Pancreas (tissue), 10 donors: Measurements from ENCODE around the gene CPB2. TPM values are rescaled to one million over a fixed set of nuclear protein-coding genes. Genes with fewer than 3 reads are reported as not detected.

Source experiments
- ATAC-seq, 4 donors: fragments of 200-7000 bp; cut with Tn5 transposase; one replicate each; pipeline versions ENCODE4 v1.8.0 to v1.9.1; 2020; ENCODE audit warnings: mild to moderate bottlenecking in 4 of 4, moderate library complexity in 4 of 4
- DNase-seq, 6 donors: peaks; one replicate each; pipeline ENCODE4 v3.0.0-alpha.2; 2020
- FAIRE-seq: peaks from 2 replicates; lab custom pipeline; 2012; peaks lifted over from hg19 to GRCh38; lab: Jason Lieb, UNC
- H3K27ac ChIP-seq, 4 donors: fragments of 200-600 bp; sonication (generic); 1 replicate in 3 of 4; 2 replicates in 1 of 4; pipeline versions ENCODE4 v1.5.0 to v1.8.0; 2020
- H3K27me3 ChIP-seq, 4 donors: fragments of 200-600 bp; one replicate each; pipeline ENCODE4 v1.8.0; 2021
- H3K36me3 ChIP-seq, 3 donors: fragments of 200-600 bp; sonication (generic) in 1 of 3; one replicate each; pipeline versions ENCODE4 v1.5.0 to v1.8.0; 2020 to 2021
- H3K4me1 ChIP-seq, 3 donors: fragments of 200-600 bp; one replicate each; pipeline ENCODE4 v1.8.0; 2021
- H3K4me3 ChIP-seq, 4 donors: fragments of 200-600 bp; sonication (generic) in 2 of 4; one replicate each; pipeline versions ENCODE4 v1.5.0 to v1.8.0; 2020 to 2021
- H3K9me3 ChIP-seq, 4 donors: fragments of 200-600 bp; one replicate each; pipeline ENCODE4 v1.8.0; 2021
- WGBS, 2 donors: extraction: QIAGEN DNeasy Blood & Tissue Kit; methylation state at CpG; one replicate each; pipeline ENCODE4 v1.1.7; 2013; 5-methylcytosine and 5-hydroxymethylcytosine counted together
- intact Hi-C, 3 donors: fragments of 100-400 bp; cut with DNase I; formaldehyde crosslinking; loops; one replicate each; pipeline versions ENCODE4 v1.11.1 to v1.14.2; 2022
- polyA plus RNA-seq, 2 donors: library from polyadenylated mRNA; stranded (reverse); fragments of 200-250 nt; gene quantifications; one replicate each; pipeline ENCODE4 v1.2.3, GENCODE V29; 2013
- total RNA-seq, 6 donors: library from RNA; stranded (reverse); fragmentation: NEBNext Ultra II Directional in 4 of 6; extraction: Animal tissue kit (Norgen Biotek cat#: 25700) in 4 of 6; gene quantifications; one replicate each; pipeline versions ENCODE4 v1.2.1 to v1.2.4, GENCODE V29; 2021 to 2023
- TF ChIP-seq, protein P1 (sequence below), 4 donors: fragments of 200-600 bp; sonication (generic) in 3 of 4; IDR thresholded peaks; one replicate each; pipeline versions ENCODE4 v1.5.0 to v1.8.0; 2021; ENCODE audit warnings: antibody characterized with exemption in 4 of 4
- donor health status: healthy with polysubstance abuse.
- donor health status: DM: no; HTN: no; CAD: no; lungs with moderate emphysema.
- donor health status: DM: no; HTN: no; CAD: no.
- donor health status: control.
- donor health status: control.
- donor health status: Bipolar disorder and iron deficiency.
- donor health status: DM: yes; HTN: yes; CAD: no.
- donor health status: DM: no; HTN: no; CAD: no.
- donor health status: DM: no; HTN: no; CAD: no.
- donor health status: DM: yes; HTN: yes; CAD: no.

The CPB2 gene
- total and polyA plus RNA-seq, 8 donors, result 0.08 to 0.94 (median 0.58) TPM; not detected in 1

DNA sequence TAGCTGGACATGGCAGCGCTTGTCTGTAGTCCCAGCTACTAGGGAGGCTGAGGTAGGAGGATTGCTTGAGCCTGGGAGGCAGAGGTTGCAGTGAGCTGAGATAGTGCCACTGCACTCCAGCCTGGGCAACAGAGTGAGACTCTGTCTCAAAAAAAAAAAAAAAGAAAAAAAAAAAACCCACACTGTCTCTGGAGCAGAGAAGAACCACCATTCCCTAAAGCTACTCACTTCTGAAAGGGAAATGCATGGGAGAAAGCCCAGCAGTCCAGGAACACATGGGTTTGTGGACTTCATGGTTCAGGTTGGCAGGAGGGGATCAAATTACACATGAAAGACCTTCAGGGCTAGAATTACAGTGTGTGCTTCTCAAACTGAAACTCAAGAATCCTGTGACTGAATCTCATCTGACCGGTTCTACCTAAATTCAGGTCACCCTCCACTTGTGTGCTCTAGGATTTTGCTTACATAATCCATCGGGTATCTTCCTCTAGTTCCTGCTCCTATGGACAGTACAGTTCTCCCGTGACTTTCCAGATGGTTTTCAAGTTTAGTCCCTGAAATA lies 30.2 kb upstream of the CPB2 start:
- FAIRE-seq, result no peak
- peak overlapping the region; percentile 40 to 79 (median 71) for H3K27ac ChIP-seq
- DNase-seq, result peak in 4 of 6 donors; percentile 35 to 79 (median 74)
- peak; percentile 93 to 97 (median 96) for ATAC-seq
- 25 to 26% methylated on average over 4 of the region's 4 CpGs for WGBS, 2 donors
- H3K9me3 ChIP-seq, result no peaks in the 10 kb centered on the region
- H3K4me1 ChIP-seq, result peaks cover 3 to 26% (median 17%) of the 10 kb centered on the region in 3 donors
- H3K27me3 ChIP-seq, result no peaks in the 10 kb centered on the region
- H3K36me3 ChIP-seq, result no peaks in the 10 kb centered on the region
- no peak overlapping the region for H3K4me3 ChIP-seq
- TF ChIP-seq, protein P1, sequence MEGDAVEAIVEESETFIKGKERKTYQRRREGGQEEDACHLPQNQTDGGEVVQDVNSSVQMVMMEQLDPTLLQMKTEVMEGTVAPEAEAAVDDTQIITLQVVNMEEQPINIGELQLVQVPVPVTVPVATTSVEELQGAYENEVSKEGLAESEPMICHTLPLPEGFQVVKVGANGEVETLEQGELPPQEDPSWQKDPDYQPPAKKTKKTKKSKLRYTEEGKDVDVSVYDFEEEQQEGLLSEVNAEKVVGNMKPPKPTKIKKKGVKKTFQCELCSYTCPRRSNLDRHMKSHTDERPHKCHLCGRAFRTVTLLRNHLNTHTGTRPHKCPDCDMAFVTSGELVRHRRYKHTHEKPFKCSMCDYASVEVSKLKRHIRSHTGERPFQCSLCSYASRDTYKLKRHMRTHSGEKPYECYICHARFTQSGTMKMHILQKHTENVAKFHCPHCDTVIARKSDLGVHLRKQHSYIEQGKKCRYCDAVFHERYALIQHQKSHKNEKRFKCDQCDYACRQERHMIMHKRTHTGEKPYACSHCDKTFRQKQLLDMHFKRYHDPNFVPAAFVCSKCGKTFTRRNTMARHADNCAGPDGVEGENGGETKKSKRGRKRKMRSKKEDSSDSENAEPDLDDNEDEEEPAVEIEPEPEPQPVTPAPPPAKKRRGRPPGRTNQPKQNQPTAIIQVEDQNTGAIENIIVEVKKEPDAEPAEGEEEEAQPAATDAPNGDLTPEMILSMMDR (IDR thresholded peaks at IDR 0.05), result no peak
- intact Hi-C loops, result no loop called here

DNA sequence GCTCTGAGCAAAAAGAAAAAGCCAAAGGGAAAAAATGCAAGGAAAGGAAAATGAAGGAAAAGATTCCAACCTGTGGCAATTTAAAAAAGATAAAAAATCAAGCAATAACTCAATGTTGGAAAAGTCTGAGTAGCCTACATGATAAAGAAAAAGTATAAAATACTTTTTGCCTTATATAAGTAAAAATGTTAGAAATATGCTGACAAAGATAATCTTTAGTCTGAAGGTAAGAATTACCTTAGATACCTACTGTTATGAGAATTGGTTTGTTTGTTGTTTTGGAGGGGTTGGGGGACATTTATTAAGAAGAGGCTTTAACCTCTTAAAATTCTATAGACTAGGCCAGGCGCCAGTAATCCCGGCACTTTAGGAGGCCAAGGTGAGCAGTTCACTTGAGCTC lies 29.7 kb upstream of the CPB2 start:
- intact Hi-C loops, result no loop called here
- no peak for ATAC-seq
- Histone ChIP-seq H3K27ac (peak overlapping the region; percentile 40 to 79 (median 71)), H3K4me1 (peaks cover 3 to 30% (median 17%) of the 10 kb centered on the region in 3 donors), H3K27me3 (no peaks in the 10 kb centered on the region), H3K36me3 (no peaks in the 10 kb centered on the region), H3K9me3 (no peaks in the 10 kb centered on the region), H3K4me3 (no peak overlapping the region)
- no peak for FAIRE-seq
- TF ChIP-seq, protein P1 (IDR thresholded peaks at IDR 0.05), result no peak
- no peak for DNase-seq
- 47 to 57% methylated on average over 2 of the region's 2 CpGs for WGBS, 2 donors

DNA sequence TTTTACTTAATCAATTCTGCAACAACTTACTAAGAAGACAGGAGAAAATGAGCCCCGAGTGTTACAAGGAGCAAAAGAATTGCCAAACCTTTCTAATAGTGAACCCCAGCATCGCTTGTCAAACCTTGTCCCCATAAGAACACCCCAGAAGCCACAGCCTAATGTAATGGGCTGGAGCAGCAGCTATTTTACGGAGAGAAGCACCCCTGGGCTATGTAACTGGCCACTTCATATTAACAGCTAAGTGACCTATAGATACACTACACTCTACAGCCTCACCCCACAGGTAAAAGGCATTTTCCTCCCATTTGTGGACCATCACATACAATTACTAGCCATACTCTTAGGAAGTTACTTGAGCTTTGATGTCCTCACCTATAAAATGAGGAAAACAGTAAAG lies 27.3 kb upstream of the CPB2 start:
- H3K9me3 ChIP-seq, result no peaks in the 10 kb centered on the region
- ATAC-seq (no peak), FAIRE-seq (no peak), DNase-seq (no peak)
- no peaks in the 10 kb centered on the region for H3K36me3 ChIP-seq
- intact Hi-C loops, result no loop called here
- TF ChIP-seq, protein P1 (IDR thresholded peaks at IDR 0.05), result no peak
- H3K27ac ChIP-seq, result no peak overlapping the region
- no peaks in the 10 kb centered on the region for H3K27me3 ChIP-seq
- 94 to 97% methylated on average over 3 of the region's 3 CpGs for WGBS, 2 donors
- H3K4me1 ChIP-seq, result peaks cover 3 to 27% (median 14%) of the 10 kb centered on the region in 3 donors
- no peak overlapping the region for H3K4me3 ChIP-seq

DNA sequence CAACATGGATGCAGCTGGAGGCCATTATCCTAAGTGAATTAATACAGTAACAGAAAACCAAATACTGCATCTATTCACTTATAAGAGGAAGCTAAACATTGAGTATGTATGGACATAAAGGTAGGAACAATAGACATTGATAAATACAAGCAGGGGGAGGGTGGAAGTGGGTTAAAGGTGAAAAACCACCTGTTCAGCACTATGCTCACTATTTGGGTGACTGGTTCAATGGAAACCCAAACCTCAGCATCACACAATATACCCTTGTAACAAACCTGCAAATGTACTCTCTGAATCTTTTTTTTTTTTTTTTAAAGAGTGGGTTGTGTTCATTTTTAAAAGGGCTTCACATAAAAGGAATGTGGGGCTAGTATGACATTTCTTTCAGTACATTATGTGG lies 26.9 kb upstream of the CPB2 start:
- no peak for ATAC-seq
- DNase-seq, result no peak
- no peaks in the 10 kb centered on the region for H3K27me3 ChIP-seq
- intact Hi-C loops, result no loop called here
- H3K36me3 ChIP-seq, result no peaks in the 10 kb centered on the region
- TF ChIP-seq, protein P1 (IDR thresholded peaks at IDR 0.05), result no peak
- FAIRE-seq, result no peak
- H3K4me1 ChIP-seq, result peaks cover 3 to 27% (median 14%) of the 10 kb centered on the region in 3 donors
- no peak overlapping the region for H3K4me3 ChIP-seq
- no peak overlapping the region for H3K27ac ChIP-seq
- no peaks in the 10 kb centered on the region for H3K9me3 ChIP-seq

DNA sequence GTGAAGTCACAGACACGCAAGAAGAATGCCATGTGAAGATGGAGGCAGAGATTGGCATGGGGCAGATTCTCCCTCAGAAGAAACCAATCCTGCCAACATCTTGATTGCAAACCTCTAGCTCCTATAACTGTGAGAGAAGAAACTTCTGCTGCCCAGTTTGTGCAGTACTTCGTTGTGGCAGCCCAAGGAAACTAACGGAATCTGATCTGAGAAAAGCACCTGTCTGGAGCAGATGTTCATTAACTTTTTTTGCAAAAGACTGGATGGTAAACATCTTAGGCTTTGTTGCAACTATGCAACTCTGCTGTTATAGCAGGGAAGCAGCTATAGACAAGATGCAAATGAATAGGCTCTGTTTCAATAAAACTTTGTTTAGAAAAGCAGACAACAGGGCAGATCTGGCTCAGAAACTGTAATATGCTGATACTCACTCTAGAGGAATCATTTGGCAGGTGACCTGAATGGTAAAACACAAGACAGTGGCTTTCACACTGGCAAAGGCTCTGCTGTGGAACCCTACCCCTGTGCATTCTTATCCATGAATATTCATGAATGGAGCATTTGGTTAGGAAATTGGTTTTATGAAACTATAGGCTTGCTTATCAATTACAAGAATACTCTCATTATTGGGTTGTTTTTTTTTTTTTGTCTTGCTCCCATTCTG lies 25.3 kb upstream of the CPB2 start:
- 37 to 47% methylated on average over 3 of the region's 3 CpGs for WGBS, 2 donors
- FAIRE-seq, result no peak

More for the DNA sequence above, 25.3 kb upstream of the CPB2 start:
- ATAC-seq (peak; percentile 44 to 73 (median 63)), DNase-seq (peak in 2 of 6 donors; percentile 20 to 24)
- Histone ChIP-seq H3K27me3 (no peaks in the 10 kb centered on the region), H3K4me1 (peaks cover 0 to 20% (median 9%) of the 10 kb centered on the region in 3 donors), H3K9me3 (no peaks in the 10 kb centered on the region), H3K4me3 (no peak overlapping the region), H3K36me3 (no peaks in the 10 kb centered on the region), H3K27ac (no peak overlapping the region)
- TF ChIP-seq, protein P1 (IDR thresholded peaks at IDR 0.05), result no peak
- intact Hi-C loops, result no loop called here
